SK-N-SH (cell line): ENCODE data around the gene CTNNA3.

Experiments
- CTCF ChIP-seq: fragments of 200-600 bp; sonication (generic); IDR thresholded peaks from 2 replicates; pipeline ENCODE4 v1.6.1; 2017; ENCODE audit warnings: antibody characterized with exemption, mild to moderate bottlenecking, moderate library complexity
- EP300 ChIP-seq, 2 experiments: IDR thresholded peaks; 2 replicates each; pipeline versions ENCODE4 v1.4.0 to v1.6.1; 2012; ENCODE audit warnings: borderline replicate concordance in 1 of 2, low read depth in 1 of 2, low read length in 1 of 2
- MEF2A ChIP-seq: IDR thresholded peaks from 2 replicates; pipeline ENCODE4 v1.4.0; 2012; ENCODE audit warnings: low read depth, borderline replicate concordance
- NFIC ChIP-seq: IDR thresholded peaks from 2 replicates; pipeline ENCODE4 v1.4.0; 2012; ENCODE audit warnings: borderline replicate concordance
- PBX3 ChIP-seq: IDR thresholded peaks from 2 replicates; pipeline ENCODE4; 2012
- RCOR1 ChIP-seq: fragments of 150-350 bp; IDR thresholded peaks from 2 replicates; pipeline ENCODE4 v1.6.1; 2017; ENCODE audit warnings: antibody characterized with exemption, low read length
- RFX5 ChIP-seq: IDR thresholded peaks from 2 replicates; pipeline ENCODE4 v1.6.1; 2012; ENCODE audit warnings: mild to moderate bottlenecking, improper control_type of control experiment, low read length
- TAF1 ChIP-seq: IDR thresholded peaks from 2 replicates; pipeline ENCODE4 v1.6.1; 2012; ENCODE audit warnings: low read depth, mild to moderate bottlenecking, low read length, moderate library complexity, borderline replicate concordance
- TEAD4 ChIP-seq: IDR thresholded peaks from 2 replicates; pipeline ENCODE4 v1.4.0; 2012; ENCODE audit warnings: mild to moderate bottlenecking, borderline replicate concordance; ENCODE audit not compliant: insufficient read depth
- USF2 ChIP-seq: fragments of 150-350 bp; IDR thresholded peaks from 2 replicates; pipeline ENCODE4 v1.6.1; 2017; ENCODE audit warnings: antibody characterized with exemption, low read length, low read depth, borderline replicate concordance

- TF ChIP-seq RFX5 (no peak), TEAD4 (no peak), NFIC (no peak), PBX3 (no peak), MEF2A (no peak), CTCF (no peak), EP300 (IDR thresholded peaks at IDR 0.05; ENCODE audit: borderline replicate concordance in 1 of 2, low read depth in 1 of 2, low read length in 1 of 2) (no peak), USF2 (no peak), TAF1 (no peak), RCOR1 (no peak)
These were observed 174.4 kb downstream of the CTNNA3 start for GRCh38 chr10:67521546-67521945.
